ENCODE data around the gene BRD7. TPM values are rescaled to one million over a fixed set of nuclear protein-coding genes. Genes with fewer than 3 reads are reported as not detected.

BRD7 gene
- total RNA-seq, 1 experiment from 2014 or later: 45.6 TPM

DNA sequence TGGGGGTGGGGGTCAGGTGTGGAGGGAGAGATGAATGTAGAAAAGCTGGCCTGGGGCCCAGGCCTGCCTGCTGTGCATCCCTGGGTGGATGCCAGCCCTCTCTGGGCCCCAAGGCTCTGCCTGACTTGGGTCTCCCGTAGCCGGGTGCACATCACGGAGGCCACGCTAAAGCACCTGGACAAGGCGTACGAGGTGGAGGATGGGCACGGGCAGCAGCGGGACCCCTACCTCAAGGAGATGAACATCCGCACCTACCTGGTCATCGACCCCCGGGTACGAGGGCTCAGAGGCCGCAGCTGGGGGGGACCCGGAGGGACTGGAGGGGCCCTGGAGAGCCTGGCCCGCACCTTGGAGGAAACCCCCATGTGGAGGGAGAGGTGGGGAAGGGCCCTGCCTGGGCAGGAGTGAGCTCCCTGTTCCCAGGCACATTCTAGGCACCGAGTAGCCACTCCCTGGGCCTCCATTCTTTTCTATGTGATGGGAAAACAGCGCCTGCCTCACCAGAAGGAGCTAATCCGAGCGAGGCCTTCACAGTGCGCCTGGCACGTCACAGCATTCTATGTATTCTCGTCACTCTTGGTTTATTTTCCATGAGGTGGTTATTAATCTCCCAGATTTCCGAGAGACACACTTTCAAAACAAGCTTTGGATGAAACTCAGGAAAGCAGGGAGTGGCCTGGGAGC is 67.7 kb downstream of the BRD7 start:
- Histone ChIP-seq H3K27ac (ENCODE audit: low read length) (no peak overlapping the region), H3K4me1 (ENCODE audit: control insufficient read depth, insufficient read depth, low read length) (0 out of 2 replicates have a peak, but pooled peaks cover 2% of the 10 kb centered on the region), H3K9me3 (ENCODE audit: control insufficient read depth, insufficient read depth, low read depth, low read length) (no peaks in the 10 kb centered on the region), H3K36me3 (ENCODE audit: control insufficient read depth, insufficient read depth, low read length) (no peaks in the 10 kb centered on the region), H3K4me3 (ENCODE audit: low read depth in 2 of 2, low read length in 2 of 2) (no peak overlapping the region), H3K27me3 (ENCODE audit: control insufficient read depth, insufficient read depth, low read length) (no peaks in the 10 kb centered on the region)
- no TSS peak for BruUV-seq (replicated peaks)
- in situ Hi-C loops (cut with HindIII; ENCODE audit: low pct_unique_long_range_greater_than_20kb, low sequenced_read_pairs): no loop called here
- peak; percentile 5; the same call in 1 of the 2 replicates for ATAC-seq
- intact Hi-C loops (cut with micrococcal nuclease; ENCODE audit: unreplicated experiment): no loop called here
- DNase-seq (ENCODE audit: low read depth, low spot score): no peak
- POLR2A ChIA-PET: interaction anchor here (0.6 kb wide), 2 partner anchors 14 to 57 kb away, joined by 5 to 7 read pairs; no protein-coding TSS in a partner anchor
- TF ChIP-seq SIN3A (IDR thresholded peaks at IDR 0.05; ENCODE audit: borderline replicate concordance, insufficient read depth, low read depth, low read length): no peak
- TF ChIP-seq TCF7L2 (IDR thresholded peaks at IDR 0.05; ENCODE audit: low read depth, low read length): no peak
- TF ChIP-seq, protein P1, sequence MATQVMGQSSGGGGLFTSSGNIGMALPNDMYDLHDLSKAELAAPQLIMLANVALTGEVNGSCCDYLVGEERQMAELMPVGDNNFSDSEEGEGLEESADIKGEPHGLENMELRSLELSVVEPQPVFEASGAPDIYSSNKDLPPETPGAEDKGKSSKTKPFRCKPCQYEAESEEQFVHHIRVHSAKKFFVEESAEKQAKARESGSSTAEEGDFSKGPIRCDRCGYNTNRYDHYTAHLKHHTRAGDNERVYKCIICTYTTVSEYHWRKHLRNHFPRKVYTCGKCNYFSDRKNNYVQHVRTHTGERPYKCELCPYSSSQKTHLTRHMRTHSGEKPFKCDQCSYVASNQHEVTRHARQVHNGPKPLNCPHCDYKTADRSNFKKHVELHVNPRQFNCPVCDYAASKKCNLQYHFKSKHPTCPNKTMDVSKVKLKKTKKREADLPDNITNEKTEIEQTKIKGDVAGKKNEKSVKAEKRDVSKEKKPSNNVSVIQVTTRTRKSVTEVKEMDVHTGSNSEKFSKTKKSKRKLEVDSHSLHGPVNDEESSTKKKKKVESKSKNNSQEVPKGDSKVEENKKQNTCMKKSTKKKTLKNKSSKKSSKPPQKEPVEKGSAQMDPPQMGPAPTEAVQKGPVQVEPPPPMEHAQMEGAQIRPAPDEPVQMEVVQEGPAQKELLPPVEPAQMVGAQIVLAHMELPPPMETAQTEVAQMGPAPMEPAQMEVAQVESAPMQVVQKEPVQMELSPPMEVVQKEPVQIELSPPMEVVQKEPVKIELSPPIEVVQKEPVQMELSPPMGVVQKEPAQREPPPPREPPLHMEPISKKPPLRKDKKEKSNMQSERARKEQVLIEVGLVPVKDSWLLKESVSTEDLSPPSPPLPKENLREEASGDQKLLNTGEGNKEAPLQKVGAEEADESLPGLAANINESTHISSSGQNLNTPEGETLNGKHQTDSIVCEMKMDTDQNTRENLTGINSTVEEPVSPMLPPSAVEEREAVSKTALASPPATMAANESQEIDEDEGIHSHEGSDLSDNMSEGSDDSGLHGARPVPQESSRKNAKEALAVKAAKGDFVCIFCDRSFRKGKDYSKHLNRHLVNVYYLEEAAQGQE (IDR thresholded peaks at IDR 0.05; ENCODE audit: insufficient read depth in 1 of 2, low read depth in 2 of 2, low read length in 1 of 2): no peak
- TF ChIP-seq POLR2AphosphoS5 (IDR thresholded peaks at IDR 0.05; ENCODE audit: low read depth, low read length): no peak
- TF ChIP-seq, protein P2, sequence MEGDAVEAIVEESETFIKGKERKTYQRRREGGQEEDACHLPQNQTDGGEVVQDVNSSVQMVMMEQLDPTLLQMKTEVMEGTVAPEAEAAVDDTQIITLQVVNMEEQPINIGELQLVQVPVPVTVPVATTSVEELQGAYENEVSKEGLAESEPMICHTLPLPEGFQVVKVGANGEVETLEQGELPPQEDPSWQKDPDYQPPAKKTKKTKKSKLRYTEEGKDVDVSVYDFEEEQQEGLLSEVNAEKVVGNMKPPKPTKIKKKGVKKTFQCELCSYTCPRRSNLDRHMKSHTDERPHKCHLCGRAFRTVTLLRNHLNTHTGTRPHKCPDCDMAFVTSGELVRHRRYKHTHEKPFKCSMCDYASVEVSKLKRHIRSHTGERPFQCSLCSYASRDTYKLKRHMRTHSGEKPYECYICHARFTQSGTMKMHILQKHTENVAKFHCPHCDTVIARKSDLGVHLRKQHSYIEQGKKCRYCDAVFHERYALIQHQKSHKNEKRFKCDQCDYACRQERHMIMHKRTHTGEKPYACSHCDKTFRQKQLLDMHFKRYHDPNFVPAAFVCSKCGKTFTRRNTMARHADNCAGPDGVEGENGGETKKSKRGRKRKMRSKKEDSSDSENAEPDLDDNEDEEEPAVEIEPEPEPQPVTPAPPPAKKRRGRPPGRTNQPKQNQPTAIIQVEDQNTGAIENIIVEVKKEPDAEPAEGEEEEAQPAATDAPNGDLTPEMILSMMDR (IDR thresholded peaks at IDR 0.05): no peak
- CTCF ChIA-PET: no interaction called here

DNA sequence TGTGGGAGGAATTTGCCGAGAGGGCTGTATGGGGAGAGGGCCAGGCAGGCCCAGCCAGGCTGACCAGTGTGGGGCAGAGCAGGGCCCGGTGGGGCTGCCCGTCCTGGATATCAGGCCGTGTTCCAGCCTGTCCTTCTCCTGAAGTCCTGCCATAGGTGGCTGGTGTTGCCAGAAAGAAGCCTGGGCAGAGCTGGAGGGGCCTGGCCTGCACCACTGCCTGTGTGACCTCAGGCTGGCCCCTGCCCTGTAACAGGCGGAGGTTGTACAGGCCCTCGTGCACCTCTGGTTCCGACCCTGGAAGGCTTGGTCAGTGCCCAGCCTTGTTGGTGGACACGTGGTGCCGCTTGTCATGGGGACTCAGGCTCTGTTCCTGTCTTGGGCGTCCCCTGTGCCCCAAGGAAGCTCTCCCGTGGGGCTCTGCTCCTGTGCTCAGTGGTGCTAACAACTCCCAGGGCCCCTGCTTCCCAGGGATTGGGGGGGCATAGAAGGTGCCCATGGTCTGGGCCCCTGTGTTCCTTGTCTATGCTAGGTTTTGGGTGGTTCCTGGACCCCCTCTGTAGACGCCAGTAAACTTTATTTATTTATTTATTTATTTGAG is 69.2 kb downstream of the BRD7 start:
- intact Hi-C loops (cut with micrococcal nuclease; ENCODE audit: unreplicated experiment) (no loop called here), in situ Hi-C loops (cut with HindIII; ENCODE audit: low pct_unique_long_range_greater_than_20kb, low sequenced_read_pairs) (no loop called here)
- Histone ChIP-seq H3K27ac (ENCODE audit: low read length) (no peak overlapping the region), H3K4me1 (ENCODE audit: control insufficient read depth, insufficient read depth, low read length) (0 out of 2 replicates have a peak, but pooled peaks cover 2% of the 10 kb centered on the region), H3K4me3 (ENCODE audit: low read depth in 2 of 2, low read length in 2 of 2) (no peak overlapping the region), H3K27me3 (ENCODE audit: control insufficient read depth, insufficient read depth, low read length) (no peaks in the 10 kb centered on the region), H3K36me3 (ENCODE audit: control insufficient read depth, insufficient read depth, low read length) (no peaks in the 10 kb centered on the region), H3K9me3 (ENCODE audit: control insufficient read depth, insufficient read depth, low read depth, low read length) (no peaks in the 10 kb centered on the region)
- POLR2A ChIA-PET: no interaction called here
- CTCF ChIA-PET: no interaction called here
- ATAC-seq (no peak), DNase-seq (ENCODE audit: low read depth, low spot score) (no peak)
- TF ChIP-seq, protein P1 (IDR thresholded peaks at IDR 0.05; ENCODE audit: insufficient read depth in 1 of 2, low read depth in 2 of 2, low read length in 1 of 2): no peak
- TF ChIP-seq POLR2AphosphoS5 (IDR thresholded peaks at IDR 0.05; ENCODE audit: low read depth, low read length): no peak
- no peak for TF ChIP-seq SIN3A (IDR thresholded peaks at IDR 0.05; ENCODE audit: borderline replicate concordance, insufficient read depth, low read depth, low read length)
- TF ChIP-seq, protein P2 (IDR thresholded peaks at IDR 0.05): no peak
- no peak for TF ChIP-seq TCF7L2 (IDR thresholded peaks at IDR 0.05; ENCODE audit: low read depth, low read length)
- BruUV-seq (replicated peaks): no TSS peak
